Measurements from ENCODE around the gene SYNE1.
A peak's percentile ranks its signal among the peaks of the same experiment; 100 is the strongest.

SYNE1 gene

GRCh38 chr6:152184573-152184916, 452.6 kb downstream of the SYNE1 start:
- DNase-seq (ENCODE audit: low spot score), result no peak

- DNase-seq (ENCODE audit: low spot score), result no peak
Measured at GRCh38 chr6:152180601-152181000, 456.6 kb downstream of the SYNE1 start.

- DNase-seq (ENCODE audit: low spot score), result no peak
Measured at GRCh38 chr6:152176268-152176667, 460.9 kb downstream of the SYNE1 start.

GRCh38 chr6:152173957-152174356, 463.2 kb downstream of the SYNE1 start:
- no peak for DNase-seq (ENCODE audit: low spot score)

GRCh38 chr6:152173321-152173720, 463.8 kb downstream of the SYNE1 start:
- DNase-seq (ENCODE audit: low spot score), result no peak

- DNase-seq (ENCODE audit: low spot score), result no peak
Measured at GRCh38 chr6:152170702-152171667, 466.2 kb downstream of the SYNE1 start.

GRCh38 chr6:152170313-152170701, 466.9 kb downstream of the SYNE1 start:
- no peak for DNase-seq (ENCODE audit: low spot score)

- no peak for DNase-seq (ENCODE audit: low spot score)
Measured at GRCh38 chr6:152167641-152168603, 469.2 kb downstream of the SYNE1 start.

- DNase-seq (ENCODE audit: low spot score), result no peak
Measured at GRCh38 chr6:152166897-152167296, 470.3 kb downstream of the SYNE1 start.

GRCh38 chr6:152166497-152166896, 470.7 kb downstream of the SYNE1 start:
- DNase-seq (ENCODE audit: low spot score), result no peak

- no peak for DNase-seq (ENCODE audit: low spot score)
Measured at GRCh38 chr6:152164957-152165356, 472.2 kb downstream of the SYNE1 start.

GRCh38 chr6:152161501-152161900, 475.7 kb downstream of the SYNE1 start:
- peak; percentile 17 for DNase-seq (ENCODE audit: low spot score)

- no peak for DNase-seq (ENCODE audit: low spot score)
Measured at GRCh38 chr6:152160346-152160745, 476.8 kb downstream of the SYNE1 start.

- DNase-seq (ENCODE audit: low spot score), result no peak
Measured at GRCh38 chr6:152155792-152156191, 481.4 kb downstream of the SYNE1 start.

- no peak for DNase-seq (ENCODE audit: low spot score)
Measured at GRCh38 chr6:152154559-152155356, 482.4 kb downstream of the SYNE1 start.

- DNase-seq (ENCODE audit: low spot score), result no peak
Measured at GRCh38 chr6:152151920-152152319, 485.2 kb downstream of the SYNE1 start.

GRCh38 chr6:152150196-152150595, 487.0 kb downstream of the SYNE1 start:
- no peak for DNase-seq (ENCODE audit: low spot score)

GRCh38 chr6:152148412-152148811, 488.8 kb downstream of the SYNE1 start:
- DNase-seq (ENCODE audit: low spot score), result no peak

GRCh38 chr6:152147269-152147668, 489.9 kb downstream of the SYNE1 start:
- no peak for DNase-seq (ENCODE audit: low spot score)

GRCh38 chr6:152146385-152146784, 490.8 kb downstream of the SYNE1 start:
- DNase-seq (ENCODE audit: low spot score), result peak; percentile 73

- no peak for DNase-seq (ENCODE audit: low spot score)
Measured at GRCh38 chr6:152143359-152143758, 493.8 kb downstream of the SYNE1 start.

- no peak for DNase-seq (ENCODE audit: low spot score)
Measured at GRCh38 chr6:152142105-152142504, 495.1 kb downstream of the SYNE1 start.
